Natural killer cell treated with Interleukin-12 subunit alpha and Interleukin-12 subunit beta and Interleukin-15 and Interleukin-18, amount 100 ng/mL, for 72 hours (primary cell): ENCODE data around the gene DDIT4. TPM values are rescaled to one million over a fixed set of nuclear protein-coding genes. Genes with fewer than 3 reads are reported as not detected.

Experiments used
- total RNA-seq, 2 donors: library from RNA; stranded (reverse); gene quantifications; one replicate each; pipeline ENCODE4 v1.2.3, GENCODE V29; 2022

Gene DDIT4
- total RNA-seq, 2 donors from 2014 or later: 189 to 207 TPM

Other genes with a start within 250 kb of the DDIT4 start
- gene SPOCK2, start 185.4 kb upstream of the DDIT4 start, total RNA-seq: 10 to 100 TPM; 24.9 to 25.9 TPM
- 10 to 100 TPM; 39.6 to 79.3 TPM for gene ANAPC16, start 57.9 kb upstream of the DDIT4 start, total RNA-seq
- 10 to 100 TPM; 30.9 to 35.7 TPM for gene ASCC1, start 57.6 kb upstream of the DDIT4 start, total RNA-seq
- gene DNAJB12, start 81.0 kb downstream of the DDIT4 start, total RNA-seq: 10 to 100 TPM; 39.5 to 39.7 TPM